Fibroblast of peridontal ligament (primary cell): ENCODE measurements around the gene STARD3NL.
"Not testable (repeated sequence)": the region's sequence is repeated elsewhere in the genome, so short reads cannot be mapped to it uniquely, and the experiment has no call there.

Experiments
- DNase-seq: peaks from one replicate; pipeline ENCODE4 v3.0.0-alpha.2; 2010; ENCODE audit errors: extremely low read depth

STARD3NL gene

GRCh38 chr7:38223306-38223705 lies 45.3 kb downstream of the STARD3NL start:
- no peak for DNase-seq

GRCh38 chr7:38224392-38224791 lies 46.3 kb downstream of the STARD3NL start:
- DNase-seq, result peak; percentile 31

DNA sequence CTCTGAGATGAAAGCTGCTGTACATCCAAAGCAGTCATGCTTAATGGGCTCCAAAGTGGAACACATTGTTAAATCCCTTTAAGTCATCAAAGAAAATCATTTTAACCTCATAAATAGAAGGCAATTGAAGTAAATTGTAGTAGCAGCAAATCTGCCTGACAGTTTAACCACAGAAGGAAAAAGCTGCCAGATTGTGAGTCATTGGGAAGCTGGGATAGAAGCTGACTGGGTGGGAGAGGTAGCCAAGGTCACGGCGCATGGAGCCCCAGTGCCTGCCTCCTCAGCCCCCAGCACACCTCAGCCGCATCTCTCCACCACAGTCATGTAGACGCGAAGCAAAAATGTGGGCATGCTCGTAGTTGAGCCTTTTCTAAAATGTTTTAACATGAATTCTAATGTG lies 51.3 kb downstream of the STARD3NL start:
- peak; percentile 59 for DNase-seq

DNA sequence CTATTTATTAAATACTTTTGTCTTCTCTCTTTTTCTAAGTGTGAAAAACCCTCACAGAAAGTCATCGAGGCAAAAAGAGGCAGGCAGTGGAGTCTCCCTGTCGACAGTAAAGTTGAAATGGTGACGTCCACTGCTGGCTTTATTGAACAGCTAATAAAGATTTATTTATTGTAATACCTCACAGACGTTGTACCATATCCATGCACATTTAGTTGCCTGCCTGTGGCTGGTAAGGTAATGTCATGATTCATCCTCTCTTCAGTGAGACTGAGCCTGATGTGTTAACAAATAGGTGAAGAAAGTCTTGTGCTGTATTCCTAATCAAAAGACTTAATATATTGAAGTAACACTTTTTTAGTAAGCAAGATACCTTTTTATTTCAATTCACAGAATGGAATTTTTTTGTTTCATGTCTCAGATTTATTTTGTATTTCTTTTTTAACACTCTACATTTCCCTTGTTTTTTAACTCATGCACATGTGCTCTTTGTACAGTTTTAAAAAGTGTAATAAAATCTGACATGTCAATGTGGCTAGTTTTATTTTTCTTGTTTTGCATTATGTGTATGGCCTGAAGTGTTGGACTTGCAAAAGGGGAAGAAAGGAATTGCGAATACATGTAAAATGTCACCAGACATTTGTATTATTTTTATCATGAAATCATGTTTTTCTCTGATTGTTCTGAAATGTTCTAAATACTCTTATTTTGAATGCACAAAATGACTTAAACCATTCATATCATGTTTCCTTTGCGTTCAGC lies 52.0 kb downstream of the STARD3NL start:
- no peak for DNase-seq

GRCh38 chr7:38232502-38233366 lies 54.7 kb downstream of the STARD3NL start:
- DNase-seq, result peak; percentile 54

DNA sequence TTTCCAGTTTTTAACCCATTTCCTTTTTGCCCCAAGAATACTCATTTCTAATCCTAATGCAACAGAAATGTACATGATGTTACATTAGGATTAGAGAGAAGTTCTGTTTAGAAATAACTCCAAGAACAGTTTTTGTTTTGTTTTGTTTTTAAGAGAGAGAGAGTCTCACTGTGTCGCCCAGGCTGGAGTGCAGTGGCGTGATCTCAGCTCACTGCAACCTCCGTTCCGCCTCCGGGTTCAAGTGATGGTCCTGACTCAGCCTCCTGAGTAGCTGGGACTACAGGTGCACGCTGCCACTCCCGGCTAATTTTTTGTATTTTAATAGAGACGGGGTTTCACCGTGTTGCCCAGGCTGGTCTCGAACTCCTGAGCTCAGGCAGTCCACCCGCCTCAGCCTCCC lies 56.7 kb downstream of the STARD3NL start:
- not testable (repeated sequence) for DNase-seq

DNA sequence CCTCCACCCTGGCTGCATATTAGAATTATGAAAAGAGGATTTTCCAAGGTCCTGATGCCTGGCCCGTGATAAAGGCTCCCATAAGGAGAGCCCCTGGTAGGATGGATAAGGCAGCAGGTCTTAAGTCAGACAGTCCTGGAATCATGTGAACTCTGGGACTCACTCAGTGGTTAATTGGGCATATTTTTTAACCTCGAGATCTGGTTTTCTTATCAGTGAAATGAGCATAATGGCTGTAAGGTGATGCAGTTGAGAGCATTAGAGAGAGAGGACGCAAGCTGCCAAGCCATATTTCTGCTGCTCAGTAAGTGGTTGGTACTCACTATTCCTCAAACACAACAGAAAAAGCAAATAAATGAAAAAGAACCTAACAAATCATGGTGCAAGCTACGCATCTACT lies 57.6 kb downstream of the STARD3NL start:
- no peak for DNase-seq

GRCh38 chr7:38239129-38239528 lies 61.1 kb downstream of the STARD3NL start:
- not testable (repeated sequence) for DNase-seq

GRCh38 chr7:38241071-38241470 lies 63.0 kb downstream of the STARD3NL start:
- DNase-seq, result no peak

DNA sequence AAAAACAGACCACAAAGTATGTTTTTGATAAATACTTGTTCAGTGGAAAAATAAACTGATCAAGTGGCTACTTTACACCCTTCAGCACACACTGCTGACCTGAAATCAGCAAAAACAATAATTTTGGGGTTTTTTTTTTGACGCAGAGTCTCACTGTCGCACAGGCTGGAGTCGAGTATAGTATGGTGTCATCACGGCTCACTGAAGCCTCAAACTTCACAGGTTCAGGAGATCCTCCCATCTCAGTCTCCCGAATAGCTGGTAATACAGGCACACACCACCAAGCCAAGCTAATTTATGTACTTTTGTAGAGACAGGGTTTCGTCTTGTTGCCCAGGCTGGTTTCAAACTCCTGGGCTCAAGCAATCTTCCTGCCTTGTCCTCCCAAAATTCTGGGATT lies 64.8 kb downstream of the STARD3NL start:
- DNase-seq, result no peak

GRCh38 chr7:38243345-38243744 lies 65.3 kb downstream of the STARD3NL start:
- DNase-seq, result not testable (repeated sequence)

DNA sequence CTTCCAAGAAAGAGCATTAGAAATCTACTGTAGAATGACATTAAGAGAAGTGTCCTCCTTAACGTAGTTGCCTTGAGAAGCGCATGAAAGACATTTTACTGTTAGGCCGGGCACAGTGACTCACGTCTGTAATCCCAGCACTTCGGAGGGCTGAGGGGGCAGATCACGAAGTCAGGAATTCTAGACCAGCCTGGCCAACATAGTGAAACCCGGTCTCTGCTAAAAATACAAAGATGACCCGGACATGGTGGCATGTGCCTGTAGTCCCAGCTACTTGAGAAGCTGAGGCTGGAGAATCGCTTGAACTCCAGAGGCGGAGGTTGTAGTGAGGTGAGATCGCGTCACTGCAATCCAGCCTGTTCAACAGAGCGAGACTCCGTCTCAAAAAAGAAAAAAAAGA lies 66.5 kb downstream of the STARD3NL start:
- DNase-seq, result no peak

DNA sequence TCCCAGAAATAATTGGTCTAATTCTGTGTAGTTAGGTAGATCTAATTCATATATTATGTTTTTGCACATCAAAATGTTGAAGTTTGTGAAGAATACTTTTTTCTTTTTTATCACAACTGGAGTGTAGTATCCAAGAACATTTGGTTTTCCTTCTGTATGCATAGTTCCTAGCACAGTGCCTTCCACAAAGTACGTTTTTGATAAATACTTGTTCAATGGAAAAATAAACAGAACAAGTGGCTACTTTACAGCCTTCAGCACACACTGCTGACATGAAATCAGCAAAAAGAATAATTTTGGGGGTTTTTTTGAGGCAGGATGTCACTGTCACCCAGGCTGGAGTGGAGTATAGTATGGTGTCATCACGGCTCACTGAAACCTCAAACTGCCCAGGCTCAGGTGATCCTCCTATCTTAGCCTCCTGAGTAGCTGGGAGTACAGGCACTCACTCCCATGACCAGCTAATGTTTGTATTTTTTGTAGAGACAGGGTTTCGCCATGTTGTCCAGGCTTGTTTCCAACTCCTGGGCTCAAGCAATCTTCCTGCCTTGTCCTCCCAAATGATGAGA lies 67.4 kb downstream of the STARD3NL start:
- no peak for DNase-seq

GRCh38 chr7:38248069-38248567 lies 70.1 kb downstream of the STARD3NL start:
- no peak for DNase-seq

- not testable (repeated sequence) for DNase-seq
These were observed 71.8 kb downstream of the STARD3NL start for GRCh38 chr7:38249849-38250248.

GRCh38 chr7:38257350-38257677 lies 79.3 kb downstream of the STARD3NL start:
- DNase-seq, result no peak

- not testable (repeated sequence) for DNase-seq
These were observed 81.1 kb downstream of the STARD3NL start for GRCh38 chr7:38259157-38259556.

DNA sequence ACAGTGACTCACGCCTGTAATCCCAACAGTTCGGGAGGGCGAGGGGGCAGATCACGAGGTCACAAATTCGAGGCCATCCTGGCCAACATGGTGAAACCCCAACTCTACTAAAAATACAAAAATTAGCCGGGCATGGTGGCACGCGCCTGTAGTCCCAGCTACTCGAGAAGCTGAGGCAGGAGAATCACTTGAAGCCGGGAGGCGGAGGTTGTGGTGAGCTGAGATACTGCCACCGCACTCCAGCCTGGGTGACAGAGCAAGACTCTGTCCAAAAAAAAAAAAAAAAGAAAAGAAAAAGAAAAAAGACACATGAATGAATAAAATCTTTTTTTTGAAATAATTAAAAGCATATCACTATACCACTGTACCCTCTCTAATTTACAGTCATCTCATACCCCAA lies 83.6 kb downstream of the STARD3NL start:
- not testable (repeated sequence) for DNase-seq

- not testable (repeated sequence) for DNase-seq
These were observed 84.0 kb downstream of the STARD3NL start for GRCh38 chr7:38262026-38262425.

DNA sequence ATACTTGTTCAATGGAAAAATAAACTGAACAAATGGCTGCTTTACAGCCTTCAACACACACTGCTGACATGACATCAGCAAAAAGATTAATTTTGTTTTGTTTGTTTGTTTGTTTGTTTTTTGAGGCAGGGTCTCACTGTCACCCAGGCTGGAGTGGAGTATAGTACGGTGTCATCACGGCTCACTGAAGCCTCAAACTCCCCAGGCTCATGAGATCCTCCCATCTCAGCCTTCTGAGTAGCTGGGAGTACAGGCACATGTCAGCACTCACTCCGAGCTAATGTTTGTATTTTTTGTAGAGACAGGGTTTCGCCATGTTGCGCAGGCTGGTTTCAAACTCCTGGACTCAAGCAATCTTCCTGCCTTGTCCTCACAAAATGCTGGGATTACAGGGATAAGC lies 84.5 kb downstream of the STARD3NL start:
- no peak for DNase-seq

- DNase-seq, result not testable (repeated sequence)
These were observed 85.2 kb downstream of the STARD3NL start for GRCh38 chr7:38263274-38263673.

DNA sequence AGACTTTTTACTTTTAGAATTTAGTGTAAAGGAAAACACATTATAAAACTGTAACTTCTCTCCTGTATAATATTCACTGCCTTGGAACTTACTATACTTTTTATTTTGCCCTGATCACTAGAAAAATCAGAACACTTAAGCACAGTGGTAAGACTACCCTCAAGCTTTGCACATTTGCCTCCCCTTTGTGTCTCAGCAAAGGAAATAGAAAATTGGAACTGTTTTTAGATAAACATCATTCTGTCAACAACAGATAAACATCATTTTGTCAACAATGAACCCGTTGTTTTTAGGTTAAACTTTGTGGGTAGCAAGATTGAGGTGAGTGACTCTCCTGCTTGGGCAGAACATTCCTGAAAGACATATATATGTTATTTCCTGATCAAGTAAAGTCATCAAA lies 86.6 kb downstream of the STARD3NL start:
- DNase-seq, result not testable (repeated sequence)
